GM12878 (cell line): Measurements from ENCODE around the gene CFAP299. TPM values are rescaled to one million over a fixed set of nuclear protein-coding genes. Genes with fewer than 3 reads are reported as not detected.
A peak's percentile ranks its signal among the peaks of the same experiment; 100 is the strongest.

ENCODE experiments used
- ATAC-seq: fragments of 200-7000 bp; cut with Tn5 transposase; 3 replicates; pipeline ENCODE4 v1.9.1; 2020; ENCODE audit warnings: mild to moderate bottlenecking, moderate library complexity
- BruUV-seq: library from RNA; stranded (reverse); fragments of 400-500 nt; replicated peaks from 2 replicates; lab custom pipeline; 2021; lab: Mats Ljungman, UMichigan
- CTCF ChIA-PET: fragments of 300-600 bp; sonication (Branson Sonifier 250); formaldehyde crosslinking; extraction: SDS; loops from one replicate; lab custom pipeline; 2021; ENCODE audit warnings: inconsistent platforms; lab: Yijun Ruan, JAX
- POLR2A ChIA-PET: fragments of 350-600 bp; formaldehyde crosslinking; extraction: SDS; loops from one replicate; lab custom pipeline; 2021; ENCODE audit warnings: inconsistent platforms; lab: Charles Lee
- RAD21 ChIA-PET: fragments of 300-600 bp; sonication (Branson Sonifier 250); formaldehyde crosslinking; loops from one replicate; lab custom pipeline; 2023; ENCODE audit warnings: antibody characterized with exemption; ENCODE audit not compliant: unreplicated experiment; lab: Charles Lee
- SMC1A ChIA-PET: fragments of 300-600 bp; sonication (Branson Sonifier 250); formaldehyde crosslinking; loops from one replicate; lab custom pipeline; 2023; ENCODE audit not compliant: unreplicated experiment, uncharacterized antibody; lab: Charles Lee
- DNase-seq: peaks from one replicate; pipeline ENCODE4 v3.0.0-alpha.2; 2011; ENCODE audit warnings: low read depth, low spot score
- FAIRE-seq: peaks from 3 replicates; lab custom pipeline; 2011; peaks lifted over from hg19 to GRCh38; lab: Jason Lieb, UNC
- H2AFZ ChIP-seq: 2 replicates; pipeline ENCODE4 v1.6.0; 2011; ENCODE audit warnings: low read depth, low read length, control low read depth; ENCODE audit not compliant: control insufficient read depth
- H3K27ac ChIP-seq: 2 replicates; pipeline ENCODE4 v1.5.1; 2011; ENCODE audit warnings: control low read depth; ENCODE audit not compliant: control insufficient read depth, insufficient read depth
- H3K27me3 ChIP-seq, 2 experiments: replicated peaks in 1 of 2; 2 replicates each; pipeline versions ENCODE4 v1.6.0 to v1.6.1; 2011; ENCODE audit warnings: low read length in 1 of 2; ENCODE audit not compliant: control insufficient read depth in 2 of 2, insufficient read depth in 2 of 2
- H3K36me3 ChIP-seq, 2 experiments: 2 replicates each; pipeline ENCODE4 v1.5.1; 2011; ENCODE audit warnings: low read length in 1 of 2; ENCODE audit not compliant: control insufficient read depth in 2 of 2, insufficient read depth in 2 of 2
- H3K4me1 ChIP-seq: 2 replicates; pipeline ENCODE4 v1.6.1; 2011; ENCODE audit warnings: mild to moderate bottlenecking, low read length, moderate library complexity, mixed read lengths; ENCODE audit not compliant: control insufficient read depth, insufficient read depth
- H3K4me2 ChIP-seq: 2 replicates; pipeline ENCODE4 v1.6.0; 2011; ENCODE audit warnings: control low read depth; ENCODE audit not compliant: control insufficient read depth, insufficient read depth
- H3K4me3 ChIP-seq: fragments of 200-600 bp; sonication (generic); 2 replicates; pipeline ENCODE4 v1.5.1; 2016
- H3K79me2 ChIP-seq: 2 replicates; pipeline ENCODE4 v1.6.0; 2011; ENCODE audit warnings: low read length; ENCODE audit not compliant: control insufficient read depth, insufficient read depth
- H3K9ac ChIP-seq: 2 replicates; pipeline ENCODE4 v1.8.0; 2011; ENCODE audit warnings: low read length, control low read depth, mixed read lengths; ENCODE audit not compliant: control insufficient read depth, insufficient read depth
- H3K9me3 ChIP-seq: replicated peaks from 3 replicates; pipeline ENCODE4 v1.5.1; 2011; ENCODE audit warnings: mild to moderate bottlenecking, low read length; ENCODE audit not compliant: control insufficient read depth, insufficient read depth
- H4K20me1 ChIP-seq: 2 replicates; pipeline ENCODE4 v1.6.0; 2011; ENCODE audit not compliant: control insufficient read depth, insufficient read depth
- ATF7 ChIP-seq: fragments of 450-650 bp; IDR thresholded peaks from 2 replicates; pipeline ENCODE4 v1.6.1; 2016; ENCODE audit warnings: low read depth, mild to moderate bottlenecking
- BCL11A ChIP-seq: IDR thresholded peaks from 2 replicates; pipeline ENCODE4 v1.6.1; 2011; ENCODE audit warnings: low read depth, low read length
- NR2F1 ChIP-seq: fragments of 450-650 bp; conservative IDR thresholded peaks from 2 replicates; pipeline ENCODE4 v1.6.1; 2017; ENCODE audit warnings: mild to moderate bottlenecking
- NRF1 ChIP-seq: conservative IDR thresholded peaks from 2 replicates; pipeline ENCODE4 v1.6.1; 2011; ENCODE audit warnings: mild to moderate bottlenecking, low read depth, low read length, improper control_type of control experiment
- PBX3 ChIP-seq: IDR thresholded peaks from 2 replicates; pipeline ENCODE4 v1.6.1; 2011; ENCODE audit warnings: mild to moderate bottlenecking, low read depth, low read length, moderate library complexity; ENCODE audit not compliant: insufficient replicate concordance
- RAD51 ChIP-seq: fragments of 450-650 bp; IDR thresholded peaks from 2 replicates; pipeline ENCODE4 v1.6.1; 2016; ENCODE audit warnings: moderate library complexity, mild to moderate bottlenecking, inconsistent platforms
- SMAD5 ChIP-seq: IDR thresholded peaks from 2 replicates; pipeline ENCODE4 v1.6.1; 2016; ENCODE audit warnings: antibody characterized with exemption, low read depth
- USF1 ChIP-seq: IDR thresholded peaks from 2 replicates; pipeline ENCODE4 v1.6.1; 2011; ENCODE audit warnings: borderline replicate concordance, low read depth, mild to moderate bottlenecking, moderate library complexity, mixed read lengths, low read length; ENCODE audit not compliant: insufficient read depth; ENCODE audit errors: extremely low read length
- USF2 ChIP-seq: IDR thresholded peaks from 2 replicates; pipeline ENCODE4 v1.6.1; 2011; ENCODE audit warnings: low read depth, low read length, improper control_type of control experiment, borderline replicate concordance
- ZBED1 ChIP-seq: IDR thresholded peaks from 2 replicates; pipeline ENCODE4 v1.6.1; 2016; ENCODE audit warnings: borderline replicate concordance
- ZBTB11 ChIP-seq: fragments of 450-650 bp; formaldehyde crosslinking; IDR thresholded peaks from 2 replicates; pipeline ENCODE4 v1.5.0; 2022; ENCODE audit warnings: mild to moderate bottlenecking, missing genetic modification characterization
- WGBS: methylation state at CpG from one replicate; pipeline ENCODE4 v1.1.6; 2016; ENCODE audit warnings: low lambda C conversion rate; ENCODE audit not compliant: insufficient replicate concordance, insufficient coverage; ENCODE audit errors: missing lambda C conversion rate; 5-methylcytosine and 5-hydroxymethylcytosine counted together
- in situ Hi-C: fragments of 300-500 bp; cut with MboI; formaldehyde crosslinking; loops from 9 replicates; pipeline ENCODE4 v1.14.3; 2018; ENCODE audit warnings: mixed read lengths
- intact Hi-C: fragments of 100-400 bp; cut with micrococcal nuclease; formaldehyde crosslinking; loops from one replicate; pipeline ENCODE4 v1.14.2; 2022; ENCODE audit not compliant: unreplicated experiment
- polyA plus RNA-seq, 11 experiments: library from polyadenylated mRNA; depleted of rRNA in 4 of 11; unstranded in 6 of 11; stranded (reverse) in 5 of 11; fragments of >200 nt; fragmentation: Nextera tagmentation in 4 of 11; fragmentation: Illumina TruSeq in 1 of 11; extraction: Ambion mirVana in 4 of 11; extraction: Trizol in 1 of 11; gene quantifications; 1 replicate in 1 of 11; 2 replicates in 10 of 11; pipeline versions ENCODE4 v1.2.1 to v1.2.3, GENCODE V29; 2011 to 2016; ENCODE audit warnings: inconsistent platforms in 2 of 11, missing spikeins in 2 of 11, low read depth in 1 of 11
- total RNA-seq, 4 experiments: library from RNA; depleted of rRNA in 3 of 4; stranded (reverse); fragments of >200 nt in 3 of 4; fragmentation: Illumina TruSeq in 1 of 4; extraction: Trizol in 1 of 4; gene quantifications; 2 replicates each; pipeline versions ENCODE4 v1.2.1 to v1.2.3, GENCODE V29; 2013 to 2021

The CFAP299 gene
- total and polyA plus RNA-seq, 10 of the 15 experiments (the other 5 are each of a cell fraction or from before 2014, with no cell fraction given): 0.06 to 0.34 TPM; not detected in 8

- TF ChIP-seq ATF7 (no peak), SMAD5 (no peak), RAD51 (peak; percentile 82), ZBED1 (no peak), USF2 (no peak)
- Histone ChIP-seq H3K27me3 (no peaks in the 10 kb centered on the region), H3K4me1 (no peaks in the 10 kb centered on the region), H3K4me3 (no peak overlapping the region), H2AFZ (peak overlapping the region; percentile 15; the same call in 1 of the 2 replicates), H3K36me3 (no peaks in the 10 kb centered on the region), H3K4me2 (peak overlapping the region; percentile 23; the same call in 1 of the 2 replicates), H4K20me1 (no peaks in the 10 kb centered on the region), H3K27ac (no peak overlapping the region), H3K79me2 (no peaks in the 10 kb centered on the region), H3K9ac (no peak overlapping the region), H3K9me3 (no peaks in the 10 kb centered on the region)
- WGBS: 0% methylated on average over 2 of the region's 2 CpGs
- DNase-seq: peak; percentile 5
- peak; percentile 78 for ATAC-seq
- in situ Hi-C loops (no loop called here), intact Hi-C loops (no loop called here)
- ChIA-PET SMC1A (interaction anchor here (0.5 kb wide), 1 partner anchor 1488 kb away, joined by 5 read pairs; no protein-coding TSS in a partner anchor), POLR2A (no interaction called here), CTCF (no interaction called here), RAD21 (interaction anchor here (0.6 kb wide), 1 partner anchor 1461 kb away, joined by 3 read pairs; no protein-coding TSS in a partner anchor)
- BruUV-seq: no TSS peak
- no peak for FAIRE-seq
Observed at GRCh38 chr4:80462621-80463091, 127.1 kb downstream of the CFAP299 start.

GRCh38 chr4:80463509-80463908 lies 128.0 kb downstream of the CFAP299 start:
- ChIA-PET SMC1A (interaction anchor here (1.4 kb wide), 1 partner anchor 576 kb away, joined by 3 read pairs; no protein-coding TSS in a partner anchor), POLR2A (no interaction called here), CTCF (no interaction called here), RAD21 (no interaction called here)
- Histone ChIP-seq H3K9ac (no peak overlapping the region), H3K4me2 (no peak overlapping the region), H3K4me1 (no peaks in the 10 kb centered on the region), H3K36me3 (no peaks in the 10 kb centered on the region), H3K27ac (no peak overlapping the region), H3K79me2 (no peaks in the 10 kb centered on the region), H4K20me1 (no peaks in the 10 kb centered on the region), H3K27me3 (no peaks in the 10 kb centered on the region), H3K4me3 (no peak overlapping the region), H3K9me3 (no peaks in the 10 kb centered on the region), H2AFZ (no peak overlapping the region; the same call in 1 of the 2 replicates)
- BruUV-seq: no TSS peak
- intact Hi-C loops: no loop called here
- ATAC-seq (no peak), DNase-seq (no peak), FAIRE-seq (no peak)
- in situ Hi-C loops: no loop called here
- 19% methylated on average over 4 of the region's 4 CpGs for WGBS
- TF ChIP-seq ZBTB11 (CRISPR knock-in tag) (no peak), NRF1 (no peak), BCL11A (no peak), PBX3 (no peak), USF1 (no peak), NR2F1 (no peak)
